Measurements from ENCODE around the gene KCNN3. TPM values are rescaled to one million over a fixed set of nuclear protein-coding genes. Genes with fewer than 3 reads are reported as not detected.

Gene KCNN3
- total and polyA plus RNA-seq, 2 of the 13 experiments (the other 11 are each of a cell fraction or from before 2014, with no cell fraction given) = not detected

GRCh38 chr1:154878371-154879037 lies 8.4 kb upstream of the KCNN3 start (continued):
- TF ChIP-seq ZNF138 (CRISPR knock-in tag; IDR thresholded peaks at IDR 0.05; ENCODE audit: low read depth) (no peak), ZBTB2 (CRISPR knock-in tag; IDR thresholded peaks at IDR 0.05; ENCODE audit: low read depth) (no peak), HNF4A (CRISPR knock-in tag; IDR thresholded peaks at IDR 0.05) (0 out of 2 replicates have a peak, but pooled peaks have one; percentile 23), KDM3A (CRISPR knock-in tag; IDR thresholded peaks at IDR 0.05; ENCODE audit: low read depth) (no peak), CHD4 (IDR thresholded peaks at IDR 0.05; ENCODE audit: borderline replicate concordance, low read length) (no peak), RAD51 (IDR thresholded peaks at IDR 0.05; ENCODE audit: borderline replicate concordance) (no peak), ZNF280B (CRISPR knock-in tag; IDR thresholded peaks at IDR 0.05; ENCODE audit: borderline replicate concordance) (peak; percentile 74), SRF (IDR thresholded peaks at IDR 0.05; ENCODE audit: low read depth, low read length) (no peak), SAFB2 (CRISPR knock-in tag; IDR thresholded peaks at IDR 0.05; ENCODE audit: borderline replicate concordance, low read depth) (no peak), SMAD9 (CRISPR knock-in tag; IDR thresholded peaks at IDR 0.05) (no peak), ZFY (CRISPR knock-in tag; IDR thresholded peaks at IDR 0.05) (peak; percentile 16; the same call in 1 of the 2 replicates), HOXD1 (CRISPR knock-in tag; IDR thresholded peaks at IDR 0.05) (no peak), GATAD1 (CRISPR knock-in tag; IDR thresholded peaks at IDR 0.05) (0 out of 2 replicates have a peak, but pooled peaks have one; percentile 18), KDM4B (CRISPR knock-in tag; IDR thresholded peaks at IDR 0.05) (no peak), HMGXB4 (CRISPR knock-in tag; IDR thresholded peaks at IDR 0.05; ENCODE audit: borderline replicate concordance in 1 of 2, low read depth in 1 of 2) (peak; percentile 31 to 70; a peak in 3 of 4 replicates), GABPB1 (CRISPR knock-in tag; IDR thresholded peaks at IDR 0.05) (peak; percentile 27; the same call in 1 of the 2 replicates), ZNF549 (CRISPR knock-in tag; IDR thresholded peaks at IDR 0.05) (no peak), NFIB (CRISPR knock-in tag; IDR thresholded peaks at IDR 0.05; ENCODE audit: borderline replicate concordance) (no peak), ZBTB49 (CRISPR knock-in tag; IDR thresholded peaks at IDR 0.05; ENCODE audit: borderline replicate concordance) (no peak), SMARCE1 (IDR thresholded peaks at IDR 0.05; ENCODE audit: borderline replicate concordance) (no peak), SNAPC5 (CRISPR knock-in tag; IDR thresholded peaks at IDR 0.05; ENCODE audit: borderline replicate concordance) (no peak), TBP (CRISPR knock-in tag; IDR thresholded peaks at IDR 0.05) (no peak), FOXJ3 (CRISPR knock-in tag; IDR thresholded peaks at IDR 0.05; ENCODE audit: borderline replicate concordance) (no peak), ARNT (IDR thresholded peaks at IDR 0.05) (no peak)

Measured in HepG2 (cell line).